HG03520 (cell line): Measurements from ENCODE around the gene BEND3.
"Not testable (repeated sequence)": the region's sequence is repeated elsewhere in the genome, so short reads cannot be mapped to it uniquely, and the experiment has no call there.

Source experiments
- ATAC-seq: cut with Tn5 transposase; IDR thresholded peaks from one replicate; pipeline ENCODE4 v1.9.1; 2021; ENCODE audit warnings: mild to moderate bottlenecking, moderate library complexity; ENCODE audit not compliant: unreplicated experiment

The BEND3 gene

GRCh38 chr6:107114926-107115694 lies at the start of gene BEND3:
TSS of gene BEND3 (minus strand) at chr6:107115515. CDS start at chr6:107099285, 16,230 bp downstream.
- ATAC-seq, result peak; percentile 27

DNA sequence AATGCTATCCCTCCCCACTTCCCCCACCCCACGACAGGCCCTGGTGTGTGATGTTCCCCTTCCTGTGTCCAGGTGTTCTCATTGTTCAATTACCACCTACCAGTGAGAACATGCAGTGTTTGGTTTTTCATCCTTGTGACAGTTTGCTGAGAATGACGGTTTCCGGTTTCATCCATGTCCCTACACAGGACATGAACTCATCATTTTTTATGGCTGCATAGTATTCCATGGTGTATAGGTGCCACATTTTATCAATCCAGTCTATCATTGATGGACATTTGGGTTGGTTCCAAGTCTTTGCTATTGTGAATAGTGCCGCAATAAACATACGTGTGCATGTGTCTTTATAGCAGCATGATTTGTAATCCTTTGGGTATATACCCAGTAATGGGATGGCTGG lies 49.0 kb upstream of the BEND3 start:
- not testable (repeated sequence) for ATAC-seq

DNA sequence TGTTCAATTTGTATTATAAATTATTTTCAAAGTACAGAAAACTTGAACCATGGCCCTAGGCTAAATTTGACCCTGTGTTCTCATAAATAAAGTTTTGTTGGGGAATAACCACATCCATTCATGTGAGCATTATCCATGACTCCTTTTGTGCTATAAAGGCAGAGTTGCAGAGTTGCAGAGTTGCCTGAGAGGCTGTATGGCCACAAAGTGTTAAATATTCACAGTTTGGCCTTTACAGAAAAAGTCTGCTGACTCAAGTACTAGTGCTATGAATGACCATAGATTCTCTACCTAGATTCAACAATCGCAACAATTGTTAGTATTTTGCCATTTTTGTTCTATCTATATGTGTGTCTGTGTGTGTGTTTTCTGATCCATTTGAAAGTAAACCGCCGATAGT lies 46.2 kb upstream of the BEND3 start:
- ATAC-seq, result no peak

- no peak for ATAC-seq
These were observed 41.3 kb upstream of the BEND3 start for GRCh38 chr6:107156617-107157016.

GRCh38 chr6:107154801-107155160 lies 39.5 kb upstream of the BEND3 start:
- no peak for ATAC-seq

GRCh38 chr6:107154131-107154800 lies 39.0 kb upstream of the BEND3 start:
- no peak for ATAC-seq

DNA sequence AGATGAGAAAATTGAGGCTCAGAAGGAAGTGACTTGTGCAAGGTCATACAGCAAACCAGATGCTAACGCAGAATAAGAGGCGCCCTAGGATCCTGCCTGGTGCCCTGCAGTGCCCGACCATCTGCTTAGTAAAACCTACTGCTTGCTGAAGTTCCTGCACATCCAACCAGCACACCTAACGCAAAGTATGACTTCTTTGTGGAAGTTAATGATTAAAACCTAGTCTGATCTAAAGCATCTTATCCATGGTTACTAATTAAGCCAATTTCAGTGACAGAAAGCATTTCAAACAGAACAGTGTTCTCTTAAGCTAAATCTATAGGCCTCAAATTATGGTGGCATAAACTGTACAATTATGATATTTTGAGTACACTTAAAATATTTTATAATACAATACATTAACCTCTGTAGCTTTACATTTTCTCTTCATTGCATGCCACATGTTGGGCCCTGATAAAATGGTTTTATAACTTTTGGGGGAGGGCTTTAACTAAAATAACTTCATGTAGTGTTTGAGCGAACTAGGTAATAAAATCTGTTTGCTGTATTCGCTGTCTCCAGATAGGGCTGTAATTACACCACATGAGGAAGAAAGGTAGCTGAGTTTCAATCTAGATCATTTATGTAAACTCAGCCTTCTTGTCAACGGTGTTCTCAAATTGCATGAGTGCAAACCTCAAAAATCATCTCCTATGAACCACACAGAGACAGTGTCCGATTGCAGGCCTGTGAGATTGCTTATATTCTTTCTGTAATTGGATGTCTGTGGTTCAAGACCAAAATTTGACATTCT lies 37.5 kb upstream of the BEND3 start:
- no peak for ATAC-seq

GRCh38 chr6:107144666-107145065 lies 29.4 kb upstream of the BEND3 start:
- ATAC-seq, result no peak

- no peak for ATAC-seq
These were observed 28.7 kb upstream of the BEND3 start for GRCh38 chr6:107144014-107144413.

DNA sequence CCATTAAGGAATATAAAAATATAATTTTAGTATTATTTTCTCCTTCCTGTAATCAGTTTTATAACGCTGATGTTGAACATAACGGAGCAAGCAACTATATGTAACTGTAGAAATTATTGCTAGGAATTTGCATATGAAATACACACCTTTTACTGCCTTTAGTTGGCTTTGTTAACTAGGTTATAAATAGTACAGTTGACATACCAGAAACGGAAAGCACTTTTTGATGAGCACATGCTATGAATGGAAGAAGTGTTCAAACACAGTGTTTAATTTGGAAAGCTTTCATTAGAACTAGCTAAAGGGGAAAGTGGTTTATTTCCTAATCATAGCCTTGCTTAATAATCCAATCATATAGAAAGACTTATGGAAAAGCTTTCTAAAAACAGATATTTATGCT lies 25.3 kb upstream of the BEND3 start:
- ATAC-seq, result no peak

- not testable (repeated sequence) for ATAC-seq
These were observed 21.0 kb upstream of the BEND3 start for GRCh38 chr6:107136324-107136723.

DNA sequence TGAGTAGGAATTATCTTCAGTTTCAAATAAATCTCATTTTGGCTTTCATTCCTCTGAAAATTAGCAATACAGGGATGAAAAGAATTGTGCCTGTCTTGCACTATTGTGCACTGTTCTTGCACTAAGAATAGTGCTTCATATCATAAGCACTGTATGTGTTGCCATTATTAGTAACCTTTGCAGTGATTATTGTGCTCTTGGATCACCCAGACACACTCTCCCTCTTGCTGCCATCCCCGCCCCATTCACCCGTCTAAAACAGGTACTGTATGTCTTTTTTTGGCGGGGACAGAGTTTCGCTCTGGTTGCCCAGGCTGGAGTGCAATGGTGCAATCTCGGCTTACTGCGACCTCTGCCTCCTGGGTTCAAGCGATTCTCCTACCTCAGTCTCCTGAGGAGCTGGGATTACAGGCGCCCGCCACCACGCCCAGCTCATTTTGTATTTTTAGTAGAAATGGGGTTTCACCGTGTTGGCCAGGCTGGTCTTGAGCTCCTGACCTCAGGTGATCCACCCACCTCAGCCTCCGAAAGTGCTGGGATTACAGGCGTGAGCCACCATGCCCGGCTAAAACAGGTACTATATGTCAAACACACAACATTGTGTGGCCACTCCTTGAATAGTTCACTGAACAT lies 19.8 kb upstream of the BEND3 start:
- not testable (repeated sequence) for ATAC-seq

DNA sequence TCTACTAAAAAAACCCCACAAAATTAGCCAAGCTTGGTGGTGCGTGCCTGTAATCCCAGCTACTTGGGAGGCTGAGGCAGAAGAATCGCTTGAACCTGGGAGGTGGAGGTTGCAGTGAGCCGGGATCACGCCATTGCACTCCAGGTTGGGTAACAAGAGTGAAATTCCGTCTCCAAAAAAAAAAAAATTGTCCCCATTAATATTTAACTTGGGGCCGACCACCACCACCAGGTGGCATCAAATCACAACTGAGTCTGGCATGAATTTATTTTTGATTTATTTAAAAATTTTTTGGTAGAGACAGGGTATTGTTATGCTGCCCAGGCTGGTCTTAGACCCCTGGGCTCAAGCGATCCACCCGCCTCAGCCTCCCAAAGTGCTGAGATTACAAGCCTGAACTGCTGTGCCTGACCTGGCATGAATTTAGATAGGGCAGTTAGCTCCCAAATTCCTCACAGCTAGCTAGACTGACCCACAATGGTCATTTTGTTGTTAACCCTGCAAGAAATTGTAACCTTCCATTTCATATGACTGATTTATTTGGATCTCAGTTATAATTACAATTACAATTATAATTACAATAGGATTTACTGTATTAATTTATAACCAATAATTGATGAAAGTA lies 17.1 kb upstream of the BEND3 start:
- ATAC-seq, result no peak

DNA sequence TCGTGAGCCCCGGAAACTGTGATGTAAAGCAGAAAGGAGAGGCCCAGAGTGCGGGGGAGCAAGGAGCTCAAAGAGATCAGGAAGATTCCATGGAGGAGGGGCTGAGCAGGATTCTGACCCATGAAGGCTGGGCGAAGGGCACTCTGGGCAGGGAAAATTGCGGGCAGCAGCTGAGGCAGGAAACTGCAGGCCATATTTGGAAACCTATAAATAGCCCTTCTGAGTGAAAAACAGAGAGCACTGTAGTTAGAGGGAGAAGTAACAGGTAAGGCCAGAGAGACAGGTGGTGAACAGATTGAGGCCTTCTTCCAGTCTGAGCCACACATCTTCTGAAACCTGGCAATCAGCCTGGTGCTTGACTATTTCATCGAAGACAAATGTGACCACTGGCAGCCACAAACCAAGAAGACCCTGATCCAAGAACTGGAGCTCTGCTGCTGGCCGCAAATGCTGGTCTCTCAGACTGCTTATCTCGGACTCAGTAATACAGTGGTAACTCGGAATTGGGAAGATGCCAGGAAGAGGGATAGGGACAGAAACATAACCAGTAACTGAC lies 14.1 kb upstream of the BEND3 start:
- ATAC-seq, result no peak

DNA sequence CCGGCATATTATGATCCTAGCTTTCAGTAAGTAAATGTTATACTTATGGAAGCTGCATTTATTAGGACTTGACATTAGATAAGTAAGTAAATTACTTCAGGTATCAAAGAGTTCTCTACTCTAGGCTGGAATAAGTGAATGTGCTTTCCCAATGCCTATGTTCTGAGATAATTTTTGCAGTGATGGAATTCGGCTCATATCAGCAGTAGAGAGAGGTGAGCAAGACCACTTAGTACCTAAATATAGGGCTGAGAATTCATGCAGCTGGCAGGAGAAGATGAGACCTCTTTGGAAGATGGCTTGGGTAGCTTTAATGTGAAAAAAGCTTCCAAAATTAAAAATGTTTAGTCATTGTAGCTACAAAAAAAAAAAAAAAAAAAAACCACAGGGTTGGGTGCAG lies 13.3 kb upstream of the BEND3 start:
- ATAC-seq, result no peak

DNA sequence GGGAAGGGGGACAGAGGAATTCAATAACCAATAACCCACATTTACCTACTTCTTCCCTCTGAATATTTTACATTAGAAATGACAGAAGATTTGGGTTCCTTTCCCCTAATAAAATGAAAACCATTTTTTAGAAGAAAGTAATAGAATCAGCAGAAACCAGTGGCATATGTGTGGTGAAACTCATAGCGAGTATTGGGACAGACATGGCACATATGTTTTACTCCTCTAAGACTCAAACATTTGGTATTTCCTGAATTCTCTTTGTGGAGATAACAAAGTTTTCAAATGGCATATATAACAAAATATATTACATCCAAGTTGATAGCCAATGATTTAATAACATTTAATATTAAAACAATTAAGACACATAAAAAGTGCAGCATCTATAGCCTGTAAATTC lies 12.9 kb upstream of the BEND3 start:
- no peak for ATAC-seq

GRCh38 chr6:107125771-107126170 lies 10.5 kb upstream of the BEND3 start:
- no peak for ATAC-seq

DNA sequence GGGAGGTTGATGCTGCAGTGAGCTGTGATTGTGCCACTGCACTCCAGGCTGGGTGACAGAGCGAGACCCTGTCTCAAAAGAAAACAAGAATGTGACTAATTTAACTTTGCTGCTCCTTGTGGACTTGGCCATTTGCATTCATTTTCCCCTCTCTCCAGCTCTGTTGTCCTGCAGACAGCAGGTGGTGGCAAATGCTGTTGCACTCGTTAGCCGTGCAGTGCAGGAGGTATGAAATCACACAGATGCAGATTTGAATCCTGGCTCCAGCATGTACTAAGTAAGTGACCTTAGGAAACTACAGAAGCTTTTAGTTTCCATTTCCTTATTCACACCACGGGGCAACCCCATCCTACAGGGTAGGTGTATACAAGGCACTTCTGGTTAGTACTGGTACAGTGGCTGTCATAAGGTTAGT lies 9.6 kb upstream of the BEND3 start:
- no peak for ATAC-seq

DNA sequence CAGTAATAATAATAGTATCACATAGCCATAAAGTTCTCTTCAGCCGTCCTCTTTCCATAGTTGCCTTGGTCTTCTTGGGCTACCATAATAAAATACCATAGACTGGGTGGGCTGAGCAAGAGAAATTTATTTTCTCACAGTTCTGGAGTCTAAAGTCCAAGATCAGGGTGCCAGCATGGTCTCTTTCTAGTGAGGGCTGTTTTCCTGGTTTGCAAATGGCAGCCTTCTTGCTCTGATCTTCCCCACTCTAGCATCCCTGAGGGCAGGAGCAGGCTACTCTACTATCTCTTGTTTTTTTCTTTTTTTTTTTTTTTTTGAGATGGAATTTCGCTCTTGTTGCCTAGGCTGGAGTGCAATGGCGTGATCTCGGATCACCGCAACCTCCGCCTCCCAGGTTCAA lies 8.2 kb upstream of the BEND3 start:
- ATAC-seq, result no peak

DNA sequence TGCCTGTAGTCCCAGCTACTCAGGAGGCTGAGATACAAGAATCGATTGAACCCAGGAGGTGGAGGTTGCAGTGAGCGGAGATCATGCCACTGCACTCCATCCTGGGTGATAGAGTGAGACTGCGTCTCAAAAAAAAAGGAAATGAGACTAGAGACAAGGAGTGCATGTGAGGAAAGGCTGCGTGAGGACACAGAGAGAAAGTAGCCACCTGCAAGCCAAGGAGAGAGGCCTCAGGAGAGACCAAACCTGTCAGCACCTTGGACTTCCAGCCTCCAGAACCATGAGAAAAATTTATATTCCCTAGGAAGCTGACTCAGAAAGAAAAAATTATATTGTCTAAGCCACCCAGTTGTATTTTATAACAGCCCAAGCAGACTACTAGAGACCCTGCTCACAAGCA lies 7.4 kb upstream of the BEND3 start:
- ATAC-seq, result no peak
